Colonic mucosa (tissue), 4 donors: Measurements from ENCODE around the gene CHMP6. TPM values are rescaled to one million over a fixed set of nuclear protein-coding genes. Genes with fewer than 3 reads are reported as not detected.

ENCODE experiments used
- DNase-seq: peaks from one replicate; pipeline ENCODE4 v3.0.0-alpha.2; 2020
- H3K27ac ChIP-seq: fragments of 200-600 bp; one replicate; pipeline ENCODE4 v1.8.0; 2021
- H3K27me3 ChIP-seq: fragments of 200-600 bp; one replicate; pipeline ENCODE4 v1.8.0; 2021
- H3K36me3 ChIP-seq: fragments of 200-600 bp; one replicate; pipeline ENCODE4 v1.8.0; 2021
- H3K4me1 ChIP-seq: fragments of 200-600 bp; one replicate; pipeline ENCODE4 v1.8.0; 2021; ENCODE audit warnings: mild to moderate bottlenecking
- H3K4me3 ChIP-seq: fragments of 200-600 bp; one replicate; pipeline ENCODE4 v1.8.0; 2021
- H3K9ac ChIP-seq, 2 donors: one replicate each; pipeline ENCODE4 v1.7.0; 2013; ENCODE audit warnings: control low read depth in 2 of 2, low read depth in 2 of 2, low read length in 2 of 2
- H3K9me3 ChIP-seq: fragments of 200-600 bp; one replicate; pipeline ENCODE4 v1.8.0; 2021
- CTCF ChIP-seq: fragments of 200-600 bp; IDR thresholded peaks from one replicate; pipeline ENCODE4 v1.8.0; 2022; ENCODE audit warnings: antibody characterized with exemption, mild to moderate bottlenecking
- intact Hi-C: fragments of 100-400 bp; cut with DNase I; formaldehyde crosslinking; loops from one replicate; pipeline ENCODE4 v1.14.1; 2022
- total RNA-seq, 2 donors: library from RNA; stranded (reverse); fragmentation: NEBNext Ultra II Directional in 1 of 2; extraction: Animal tissue kit (Norgen Biotek cat#: 25700) in 1 of 2; gene quantifications; one replicate each; pipeline ENCODE4 v1.2.1, GENCODE V29; 2021
- donor health status: healthy.
- donor health status: DM: no; HTN: no; CAD: no.
- donor health status: DM: no; HTN: no; CAD: no.

CHMP6 gene
- total RNA-seq, 2 donors from 2014 or later = 29.1 to 43.5 TPM

GRCh38 chr17:80950466-80951120 is 41.0 kb upstream of the CHMP6 start:
- intact Hi-C loops = no loop called here
- Histone ChIP-seq H3K9ac (no peak overlapping the region), H3K9me3 (no peaks in the 10 kb centered on the region), H3K36me3 (no peaks in the 10 kb centered on the region), H3K27ac (no peak overlapping the region), H3K27me3 (no peaks in the 10 kb centered on the region), H3K4me3 (no peak overlapping the region), H3K4me1 (no peaks in the 10 kb centered on the region)
- no peak for DNase-seq
- TF ChIP-seq CTCF = no peak

GRCh38 chr17:80951121-80952090 is 40.2 kb upstream of the CHMP6 start:
- no peak overlapping the region for H3K4me3 ChIP-seq
- no peak for DNase-seq
- no peaks in the 10 kb centered on the region for H3K27me3 ChIP-seq
- H3K36me3 ChIP-seq = no peaks in the 10 kb centered on the region
- intact Hi-C loops = no loop called here
- H3K9ac ChIP-seq = no peak overlapping the region
- no peaks in the 10 kb centered on the region for H3K4me1 ChIP-seq
- no peak for TF ChIP-seq CTCF
- H3K27ac ChIP-seq = no peak overlapping the region
- H3K9me3 ChIP-seq = no peaks in the 10 kb centered on the region

GRCh38 chr17:80952291-80952690 is 39.4 kb upstream of the CHMP6 start:
- Histone ChIP-seq H3K9me3 (no peaks in the 10 kb centered on the region), H3K36me3 (no peaks in the 10 kb centered on the region), H3K4me1 (no peaks in the 10 kb centered on the region), H3K9ac (no peak overlapping the region), H3K27ac (no peak overlapping the region), H3K4me3 (no peak overlapping the region), H3K27me3 (no peaks in the 10 kb centered on the region)
- TF ChIP-seq CTCF = no peak
- no peak for DNase-seq
- intact Hi-C loops = no loop called here

- DNase-seq = no peak
- intact Hi-C loops = no loop called here
- no peaks in the 10 kb centered on the region for H3K4me1 ChIP-seq
- H3K27ac ChIP-seq = no peak overlapping the region
- TF ChIP-seq CTCF = no peak
- H3K4me3 ChIP-seq = no peak overlapping the region
- H3K27me3 ChIP-seq = no peaks in the 10 kb centered on the region
- no peaks in the 10 kb centered on the region for H3K36me3 ChIP-seq
- no peak overlapping the region for H3K9ac ChIP-seq
- no peaks in the 10 kb centered on the region for H3K9me3 ChIP-seq
Observed at GRCh38 chr17:80953471-80954315, 37.9 kb upstream of the CHMP6 start.

GRCh38 chr17:80955078-80955477 is 36.6 kb upstream of the CHMP6 start:
- H3K27ac ChIP-seq = no peak overlapping the region
- no peaks in the 10 kb centered on the region for H3K4me1 ChIP-seq
- H3K4me3 ChIP-seq = no peak overlapping the region
- DNase-seq = no peak
- TF ChIP-seq CTCF = no peak
- H3K27me3 ChIP-seq = no peaks in the 10 kb centered on the region
- no peak overlapping the region for H3K9ac ChIP-seq
- intact Hi-C loops = no loop called here
- no peaks in the 10 kb centered on the region for H3K36me3 ChIP-seq
- no peaks in the 10 kb centered on the region for H3K9me3 ChIP-seq
